Neural cell (in vitro differentiated cells): ENCODE results near the gene LARGE1.

ENCODE experiments used
- EP300 ChIP-seq: fragments of 450-650 bp; conservative IDR thresholded peaks from 2 replicates; pipeline ENCODE4 v1.6.1; 2014; ENCODE audit warnings: antibody characterized with exemption, mild to moderate bottlenecking, moderate library complexity; ENCODE audit not compliant: poor library complexity, severe bottlenecking
- EZH2 ChIP-seq: fragments of 200-600, 300-800 bp; shearing (Covaris generic), sonication (generic); IDR thresholded peaks from 2 replicates; pipeline ENCODE4 v1.6.1; 2014; ENCODE audit warnings: antibody characterized with exemption, low read length, borderline replicate concordance, mild to moderate bottlenecking; ENCODE audit not compliant: insufficient read depth, poor library complexity, severe bottlenecking
- MXI1 ChIP-seq: fragments of 450-650 bp; conservative IDR thresholded peaks from 2 replicates; pipeline ENCODE4 v1.6.1; 2014; ENCODE audit warnings: antibody characterized with exemption, mild to moderate bottlenecking; ENCODE audit not compliant: poor library complexity, severe bottlenecking
- RAD21 ChIP-seq: fragments of 450-650 bp; conservative IDR thresholded peaks from 2 replicates; pipeline ENCODE4 v1.6.1; 2014; ENCODE audit warnings: antibody characterized with exemption, mild to moderate bottlenecking, moderate library complexity
- TF ChIP-seq, protein P1 (sequence below): fragments of 450-650 bp; IDR thresholded peaks from 2 replicates; pipeline ENCODE4 v1.5.1; 2014; ENCODE audit warnings: antibody characterized with exemption, mild to moderate bottlenecking, moderate library complexity; ENCODE audit not compliant: poor library complexity, severe bottlenecking

DNA sequence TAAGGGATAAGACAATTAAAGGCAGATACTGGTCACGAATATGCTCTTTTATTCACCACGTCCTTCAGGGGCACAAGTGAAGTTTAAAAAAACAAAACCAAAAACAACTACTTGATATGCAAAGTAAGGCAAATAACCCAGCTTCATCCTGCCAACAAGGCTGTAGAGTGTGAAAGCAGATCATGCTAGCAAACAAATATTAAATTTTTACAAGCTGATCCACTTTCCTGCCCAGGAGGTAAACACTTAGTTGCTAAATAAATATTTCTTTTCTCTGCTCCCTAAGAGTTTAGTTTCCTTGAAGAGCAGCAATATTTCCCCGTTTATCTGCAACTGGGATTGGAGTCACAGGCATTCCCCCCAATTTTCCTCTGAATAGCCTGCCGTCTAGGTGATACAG lies 300.2 kb downstream of the LARGE1 start:
- TF ChIP-seq, protein P1, sequence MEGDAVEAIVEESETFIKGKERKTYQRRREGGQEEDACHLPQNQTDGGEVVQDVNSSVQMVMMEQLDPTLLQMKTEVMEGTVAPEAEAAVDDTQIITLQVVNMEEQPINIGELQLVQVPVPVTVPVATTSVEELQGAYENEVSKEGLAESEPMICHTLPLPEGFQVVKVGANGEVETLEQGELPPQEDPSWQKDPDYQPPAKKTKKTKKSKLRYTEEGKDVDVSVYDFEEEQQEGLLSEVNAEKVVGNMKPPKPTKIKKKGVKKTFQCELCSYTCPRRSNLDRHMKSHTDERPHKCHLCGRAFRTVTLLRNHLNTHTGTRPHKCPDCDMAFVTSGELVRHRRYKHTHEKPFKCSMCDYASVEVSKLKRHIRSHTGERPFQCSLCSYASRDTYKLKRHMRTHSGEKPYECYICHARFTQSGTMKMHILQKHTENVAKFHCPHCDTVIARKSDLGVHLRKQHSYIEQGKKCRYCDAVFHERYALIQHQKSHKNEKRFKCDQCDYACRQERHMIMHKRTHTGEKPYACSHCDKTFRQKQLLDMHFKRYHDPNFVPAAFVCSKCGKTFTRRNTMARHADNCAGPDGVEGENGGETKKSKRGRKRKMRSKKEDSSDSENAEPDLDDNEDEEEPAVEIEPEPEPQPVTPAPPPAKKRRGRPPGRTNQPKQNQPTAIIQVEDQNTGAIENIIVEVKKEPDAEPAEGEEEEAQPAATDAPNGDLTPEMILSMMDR: no peak
- no peak for TF ChIP-seq MXI1
- no peak for TF ChIP-seq RAD21
- no peak for TF ChIP-seq EZH2
- no peak for TF ChIP-seq EP300
